HEK293T (cell line): Measurements from ENCODE around the gene PCNX1.

Source experiments
- CTCF ChIA-PET: fragments of 350-600 bp; formaldehyde crosslinking; extraction: SDS; loops from one replicate; lab custom pipeline; 2021; ENCODE audit warnings: antibody characterized with exemption, inconsistent platforms; lab: Yijun Ruan, JAX
- POLR2A ChIA-PET: fragments of 350-600 bp; formaldehyde crosslinking; extraction: SDS; loops from one replicate; lab custom pipeline; 2020; ENCODE audit warnings: antibody characterized with exemption, inconsistent platforms; lab: Yijun Ruan, JAX
- DNase-seq: peaks from one replicate; pipeline ENCODE4 v3.0.0; 2012; ENCODE audit warnings: mixed read lengths; ENCODE audit errors: extremely low spot score
- ARNT ChIP-seq: fragments of 450-650 bp; IDR thresholded peaks from 2 replicates; pipeline ENCODE4 v1.6.1; 2017; ENCODE audit warnings: mild to moderate bottlenecking
- BHLHE40 ChIP-seq: fragments of 450-650 bp; IDR thresholded peaks from 2 replicates; pipeline ENCODE4 v1.6.1; 2016; ENCODE audit warnings: mild to moderate bottlenecking, moderate library complexity, borderline replicate concordance
- CTBP1 ChIP-seq: fragments of 450-650 bp; IDR thresholded peaks from 2 replicates; pipeline ENCODE4 v1.6.1; 2016; ENCODE audit warnings: borderline replicate concordance
- ELF4 ChIP-seq: fragments of 450-650 bp; IDR thresholded peaks from 2 replicates; pipeline ENCODE4 v1.6.1; 2017; ENCODE audit warnings: antibody characterized with exemption
- FOXA1 ChIP-seq: fragments of 450-650 bp; IDR thresholded peaks from 2 replicates; pipeline ENCODE4 v1.6.1; 2016; ENCODE audit warnings: mild to moderate bottlenecking
- FOXK2 ChIP-seq: fragments of 450-650 bp; IDR thresholded peaks from 2 replicates; pipeline ENCODE4 v1.6.1; 2016; ENCODE audit warnings: mild to moderate bottlenecking
- FOXM1 ChIP-seq: fragments of 450-650 bp; IDR thresholded peaks from 2 replicates; pipeline ENCODE4 v1.6.1; 2017; ENCODE audit warnings: mild to moderate bottlenecking, borderline replicate concordance
- HDGF ChIP-seq: fragments of 450-650 bp; IDR thresholded peaks from 2 replicates; pipeline ENCODE4 v1.6.1; 2017; ENCODE audit warnings: antibody characterized with exemption, borderline replicate concordance
- L3MBTL2 ChIP-seq: fragments of 450-650 bp; conservative IDR thresholded peaks from 2 replicates; pipeline ENCODE4 v1.6.1; 2016; ENCODE audit warnings: mild to moderate bottlenecking
- LEF1 ChIP-seq: fragments of 450-650 bp; IDR thresholded peaks from 2 replicates; pipeline ENCODE4 v1.6.1; 2017; ENCODE audit warnings: mild to moderate bottlenecking, borderline replicate concordance
- NFRKB ChIP-seq: fragments of 450-650 bp; IDR thresholded peaks from 2 replicates; pipeline ENCODE4 v1.6.1; 2016; ENCODE audit warnings: mild to moderate bottlenecking, moderate library complexity
- PKNOX1 ChIP-seq: fragments of 450-650 bp; IDR thresholded peaks from 2 replicates; pipeline ENCODE4 v1.6.1; 2016
- SP1 ChIP-seq: fragments of 450-650 bp; IDR thresholded peaks from 2 replicates; pipeline ENCODE4 v1.6.1; 2017
- SUZ12 ChIP-seq: fragments of 450-650 bp; IDR thresholded peaks from 2 replicates; pipeline ENCODE4 v1.6.1; 2016; ENCODE audit warnings: mild to moderate bottlenecking
- TARDBP ChIP-seq: fragments of 450-650 bp; IDR thresholded peaks from 2 replicates; pipeline ENCODE4 v1.6.1; 2016
- ZNF384 ChIP-seq: fragments of 450-650 bp; IDR thresholded peaks from 2 replicates; pipeline ENCODE4 v1.6.1; 2016

Gene PCNX1

GRCh38 chr14:70885343-70886022, 21.8 kb upstream of the PCNX1 start:
- CTCF ChIA-PET, result no interaction called here
- POLR2A ChIA-PET, result no interaction called here
- TF ChIP-seq TARDBP, result no peak
- TF ChIP-seq LEF1, result no peak
- TF ChIP-seq FOXK2, result no peak
- TF ChIP-seq L3MBTL2, result no peak
- TF ChIP-seq PKNOX1, result no peak
- no peak for TF ChIP-seq HDGF
- TF ChIP-seq FOXM1, result no peak
- TF ChIP-seq NFRKB, result no peak
- no peak for TF ChIP-seq SUZ12
- no peak for TF ChIP-seq SP1
- no peak for TF ChIP-seq ARNT
- TF ChIP-seq ELF4, result no peak
- TF ChIP-seq CTBP1, result no peak
- TF ChIP-seq BHLHE40, result no peak
- TF ChIP-seq FOXA1, result no peak
- no peak for TF ChIP-seq ZNF384
- DNase-seq, result no peak

GRCh38 chr14:70886421-70887206, 20.6 kb upstream of the PCNX1 start:
- no peak for TF ChIP-seq PKNOX1
- no peak for TF ChIP-seq BHLHE40
- TF ChIP-seq ZNF384, result no peak
- no peak for TF ChIP-seq NFRKB
- no peak for TF ChIP-seq SUZ12
- TF ChIP-seq LEF1, result no peak
- TF ChIP-seq HDGF, result no peak
- no peak for TF ChIP-seq ARNT
- TF ChIP-seq L3MBTL2, result no peak
- no peak for TF ChIP-seq SP1
- no peak for TF ChIP-seq FOXK2
- no peak for TF ChIP-seq CTBP1
- no peak for TF ChIP-seq TARDBP
- TF ChIP-seq FOXA1, result no peak
- TF ChIP-seq ELF4, result no peak
- no peak for TF ChIP-seq FOXM1
- CTCF ChIA-PET, result no interaction called here
- DNase-seq, result no peak
- POLR2A ChIA-PET, result no interaction called here

GRCh38 chr14:70887207-70887681, 20.0 kb upstream of the PCNX1 start:
- POLR2A ChIA-PET, result no interaction called here
- TF ChIP-seq ARNT (no peak), FOXK2 (no peak), CTBP1 (no peak), ELF4 (no peak), ZNF384 (no peak), FOXA1 (no peak), PKNOX1 (no peak), L3MBTL2 (no peak), HDGF (no peak), BHLHE40 (no peak), SUZ12 (no peak), FOXM1 (no peak), SP1 (no peak), NFRKB (no peak), TARDBP (no peak), LEF1 (no peak)
- CTCF ChIA-PET, result no interaction called here
- no peak for DNase-seq

- POLR2A ChIA-PET, result no interaction called here
- no peak for DNase-seq
- no peak for TF ChIP-seq ELF4
- no peak for TF ChIP-seq FOXM1
- CTCF ChIA-PET, result no interaction called here
These were observed 19.3 kb upstream of the PCNX1 start for GRCh38 chr14:70887737-70888499.

- DNase-seq, result no peak
- ChIA-PET CTCF (no interaction called here), POLR2A (no interaction called here)
- no peak for TF ChIP-seq CTBP1
- no peak for TF ChIP-seq ZNF384
- TF ChIP-seq LEF1, result no peak
- TF ChIP-seq HDGF, result no peak
- TF ChIP-seq SUZ12, result no peak
- no peak for TF ChIP-seq ARNT
- TF ChIP-seq TARDBP, result no peak
- TF ChIP-seq NFRKB, result no peak
- TF ChIP-seq ELF4, result no peak
- TF ChIP-seq BHLHE40, result no peak
- TF ChIP-seq PKNOX1, result no peak
- TF ChIP-seq SP1, result no peak
These were observed 18.5 kb upstream of the PCNX1 start for GRCh38 chr14:70888681-70889175.
